Measurements from ENCODE around the gene NT5DC4. TPM values are rescaled to one million over a fixed set of nuclear protein-coding genes. Genes with fewer than 3 reads are reported as not detected.

NT5DC4 gene
- total and polyA plus RNA-seq, 2 of the 8 experiments (the other 6 are each of a cell fraction or from before 2014, with no cell fraction given): not detected

DNA sequence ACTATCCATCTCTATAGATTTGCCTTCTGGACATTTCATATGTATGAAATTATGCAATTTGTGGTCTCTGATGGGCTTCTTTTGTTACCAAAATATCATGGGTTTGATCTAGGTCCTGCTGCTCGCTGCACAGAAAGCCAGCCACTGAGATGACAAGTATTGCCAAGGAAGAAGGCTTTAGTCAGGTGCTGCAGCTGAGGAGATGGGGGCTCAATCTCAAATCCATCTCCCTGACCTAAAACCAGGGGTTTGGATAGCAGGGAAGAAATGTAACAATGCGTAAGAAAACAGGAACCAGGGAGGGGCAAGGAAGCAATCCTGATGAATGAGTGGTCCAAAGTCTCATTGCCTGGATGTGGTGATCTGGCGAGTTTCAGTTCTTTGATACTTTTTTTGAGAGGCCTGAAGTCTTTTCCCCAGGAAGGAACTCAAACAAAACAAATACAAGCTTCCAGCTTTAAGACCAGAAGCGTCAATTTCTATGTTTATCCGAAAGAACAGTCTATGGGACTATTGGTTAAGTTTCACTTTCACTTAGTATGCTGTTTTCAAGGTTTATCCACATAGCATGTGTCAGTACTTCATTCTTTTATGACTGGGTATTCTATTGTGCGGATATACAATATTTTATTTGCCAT, 47.0 kb downstream of the NT5DC4 start (continued):
- TF ChIP-seq, protein P1, sequence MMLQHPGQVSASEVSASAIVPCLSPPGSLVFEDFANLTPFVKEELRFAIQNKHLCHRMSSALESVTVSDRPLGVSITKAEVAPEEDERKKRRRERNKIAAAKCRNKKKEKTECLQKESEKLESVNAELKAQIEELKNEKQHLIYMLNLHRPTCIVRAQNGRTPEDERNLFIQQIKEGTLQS (IDR thresholded peaks at IDR 0.05; ENCODE audit: insufficient read depth, low read depth, low read length): no peak
- no peak for TF ChIP-seq HDAC2 (IDR thresholded peaks at IDR 0.05; ENCODE audit: borderline replicate concordance in 1 of 2, low read depth in 2 of 2, low read length in 2 of 2)

Measured in H1 (cell line).